Testis (tissue), 3 donors: ENCODE measurements around the gene ZFYVE28. TPM values are rescaled to one million over a fixed set of nuclear protein-coding genes. Genes with fewer than 3 reads are reported as not detected.

Source experiments
- DNase-seq: peaks from one replicate; pipeline ENCODE4 v3.0.0-alpha.2; 2019
- H3K27ac ChIP-seq, 2 donors: fragments of 200-600 bp; sonication (generic); one replicate each; pipeline ENCODE4 v1.5.1; 2019
- H3K27me3 ChIP-seq: fragments of 200-600 bp; sonication (generic); one replicate; pipeline ENCODE4 v1.5.1; 2019
- H3K36me3 ChIP-seq: fragments of 200-600 bp; sonication (generic); one replicate; pipeline ENCODE4 v1.5.1; 2017; ENCODE audit warnings: low read depth; ENCODE audit errors: missing control alignments
- H3K4me1 ChIP-seq: fragments of 200-600 bp; sonication (generic); one replicate; pipeline ENCODE4 v1.5.1; 2019
- H3K4me3 ChIP-seq, 2 donors: fragments of 200-600 bp; sonication (generic); one replicate each; pipeline ENCODE4 v1.5.1; 2017 to 2019
- H3K9me3 ChIP-seq: fragments of 200-600 bp; sonication (generic); one replicate; pipeline ENCODE4 v1.5.1; 2017
- POLR2A ChIP-seq: fragments of 450-650 bp; IDR thresholded peaks from one replicate; pipeline ENCODE4 v1.6.1; 2017; ENCODE audit warnings: antibody characterized with exemption, mild to moderate bottlenecking, moderate library complexity
- WGBS, 2 donors: methylation state at CpG; one replicate each; pipeline ENCODE4 v1.1.5; 2018; 5-methylcytosine and 5-hydroxymethylcytosine counted together
- intact Hi-C: fragments of 100-400 bp; cut with DNase I; formaldehyde crosslinking; loops from one replicate; pipeline ENCODE4 v1.15.1; 2023; ENCODE audit warnings: low total_unique reads
- polyA plus RNA-seq: library from polyadenylated mRNA; stranded (reverse); fragments of 350-450 nt; fragmentation: Illumina TruSeq; extraction: RNeasy Lipid Tissue Mini Kit (QIAGEN cat#74804); gene quantifications from one replicate; pipeline ENCODE4 v1.2.3, GENCODE V29; 2014; ENCODE audit warnings: low read depth, low replicate concordance; ENCODE audit not compliant: insufficient read depth
- total RNA-seq, 2 donors: library from RNA; depleted of rRNA; stranded (reverse); fragments of >200 nt; gene quantifications; one replicate each; pipeline ENCODE4 v1.2.3, GENCODE V29; 2016
- TF ChIP-seq, protein P1 (sequence below), 3 experiments: fragments of 450-650 bp in 2 of 3; fragments of 200-600 bp in 1 of 3; sonication (generic) in 1 of 3; IDR thresholded peaks; one replicate each; pipeline ENCODE4 v1.5.1; 2016 to 2019; ENCODE audit warnings: antibody characterized with exemption in 3 of 3, mild to moderate bottlenecking in 2 of 3, moderate library complexity in 1 of 3

The ZFYVE28 gene
- total and polyA plus RNA-seq, 3 donors from 2014 or later, result 14.7 to 55.3 (median 40.5) TPM

DNA sequence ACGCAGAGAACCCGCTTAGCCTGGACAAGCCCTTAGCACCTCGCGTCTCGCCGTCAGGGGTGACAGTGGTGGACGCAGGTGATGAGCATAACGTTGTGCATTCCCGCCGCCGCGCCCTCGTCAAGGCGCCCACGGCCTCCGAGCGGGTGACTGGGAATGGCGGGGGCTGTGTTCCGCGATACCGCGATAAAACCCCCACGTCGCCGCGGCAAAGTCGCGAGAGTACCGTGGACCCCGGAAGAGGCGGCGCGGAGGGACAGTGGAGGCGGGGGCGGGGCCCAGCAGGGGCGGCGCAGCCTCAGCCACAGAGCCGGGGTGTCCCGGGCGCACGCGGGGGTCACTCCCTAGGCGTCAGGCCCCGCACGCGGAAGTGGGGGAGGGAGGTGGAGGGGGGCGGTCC, 53.8 kb downstream of the ZFYVE28 start:
- TF ChIP-seq, protein P1, sequence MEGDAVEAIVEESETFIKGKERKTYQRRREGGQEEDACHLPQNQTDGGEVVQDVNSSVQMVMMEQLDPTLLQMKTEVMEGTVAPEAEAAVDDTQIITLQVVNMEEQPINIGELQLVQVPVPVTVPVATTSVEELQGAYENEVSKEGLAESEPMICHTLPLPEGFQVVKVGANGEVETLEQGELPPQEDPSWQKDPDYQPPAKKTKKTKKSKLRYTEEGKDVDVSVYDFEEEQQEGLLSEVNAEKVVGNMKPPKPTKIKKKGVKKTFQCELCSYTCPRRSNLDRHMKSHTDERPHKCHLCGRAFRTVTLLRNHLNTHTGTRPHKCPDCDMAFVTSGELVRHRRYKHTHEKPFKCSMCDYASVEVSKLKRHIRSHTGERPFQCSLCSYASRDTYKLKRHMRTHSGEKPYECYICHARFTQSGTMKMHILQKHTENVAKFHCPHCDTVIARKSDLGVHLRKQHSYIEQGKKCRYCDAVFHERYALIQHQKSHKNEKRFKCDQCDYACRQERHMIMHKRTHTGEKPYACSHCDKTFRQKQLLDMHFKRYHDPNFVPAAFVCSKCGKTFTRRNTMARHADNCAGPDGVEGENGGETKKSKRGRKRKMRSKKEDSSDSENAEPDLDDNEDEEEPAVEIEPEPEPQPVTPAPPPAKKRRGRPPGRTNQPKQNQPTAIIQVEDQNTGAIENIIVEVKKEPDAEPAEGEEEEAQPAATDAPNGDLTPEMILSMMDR (IDR thresholded peaks at IDR 0.05), result no peak
- no peak for TF ChIP-seq POLR2A
- intact Hi-C loops, result no loop called here
- Histone ChIP-seq H3K4me1 (peaks cover 62% of the 10 kb centered on the region), H3K27ac (peak overlapping the region; percentile 37 to 55), H3K4me3 (peak overlapping the region; percentile 51 to 60), H3K9me3 (no peaks in the 10 kb centered on the region), H3K27me3 (no peaks in the 10 kb centered on the region), H3K36me3 (no peaks in the 10 kb centered on the region)
- DNase-seq, result peak; percentile 49
- 26 to 40% methylated on average over 4 to 42 of the region's 47 CpGs for WGBS, 2 donors

DNA sequence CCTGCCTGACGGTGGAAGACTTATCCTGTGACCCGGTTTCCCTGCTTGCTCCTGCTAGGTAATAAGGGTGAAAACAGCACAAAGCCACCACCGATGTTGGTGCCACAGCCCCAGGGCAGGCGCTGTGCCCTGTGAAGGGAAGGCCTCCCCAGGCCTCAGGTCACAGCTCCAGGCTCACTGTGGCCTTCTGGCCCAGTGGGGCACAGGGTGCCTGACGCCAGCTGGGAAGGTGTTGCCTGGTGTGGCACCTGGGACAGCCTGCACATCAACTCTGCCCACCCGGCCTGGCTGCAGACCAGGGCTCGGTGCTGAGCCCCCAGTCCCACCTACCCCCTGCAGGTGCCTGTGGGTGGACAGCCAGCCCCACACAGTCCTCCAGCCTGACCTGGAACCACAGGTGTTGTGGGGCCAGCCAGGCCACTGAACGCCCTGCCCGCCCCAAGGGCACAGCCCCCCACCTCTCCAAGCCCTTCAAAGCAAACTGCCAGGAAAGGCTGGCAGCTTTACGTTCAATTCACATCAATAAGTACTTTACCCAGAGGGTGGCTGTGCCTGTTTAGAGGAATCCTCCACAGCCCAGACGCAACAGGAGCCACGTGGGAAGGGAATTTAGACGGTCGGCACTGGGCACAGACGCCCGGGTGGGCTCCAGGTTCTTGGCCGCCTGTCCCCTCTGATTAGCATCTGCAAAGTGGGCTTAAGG, 54.3 kb downstream of the ZFYVE28 start:
- TF ChIP-seq, protein P1 (IDR thresholded peaks at IDR 0.05), result no peak
- no peak for TF ChIP-seq POLR2A
- no peak for DNase-seq
- Histone ChIP-seq H3K4me3 (peak overlapping the region; percentile 51 to 60), H3K27ac (peak overlapping the region; percentile 37 to 55), H3K27me3 (no peaks in the 10 kb centered on the region), H3K4me1 (peaks cover 62% of the 10 kb centered on the region), H3K36me3 (no peaks in the 10 kb centered on the region), H3K9me3 (no peaks in the 10 kb centered on the region)
- intact Hi-C loops, result no loop called here
- WGBS, 2 donors, result 33 to 47% methylated on average over 3 to 16 of the region's 17 CpGs

DNA sequence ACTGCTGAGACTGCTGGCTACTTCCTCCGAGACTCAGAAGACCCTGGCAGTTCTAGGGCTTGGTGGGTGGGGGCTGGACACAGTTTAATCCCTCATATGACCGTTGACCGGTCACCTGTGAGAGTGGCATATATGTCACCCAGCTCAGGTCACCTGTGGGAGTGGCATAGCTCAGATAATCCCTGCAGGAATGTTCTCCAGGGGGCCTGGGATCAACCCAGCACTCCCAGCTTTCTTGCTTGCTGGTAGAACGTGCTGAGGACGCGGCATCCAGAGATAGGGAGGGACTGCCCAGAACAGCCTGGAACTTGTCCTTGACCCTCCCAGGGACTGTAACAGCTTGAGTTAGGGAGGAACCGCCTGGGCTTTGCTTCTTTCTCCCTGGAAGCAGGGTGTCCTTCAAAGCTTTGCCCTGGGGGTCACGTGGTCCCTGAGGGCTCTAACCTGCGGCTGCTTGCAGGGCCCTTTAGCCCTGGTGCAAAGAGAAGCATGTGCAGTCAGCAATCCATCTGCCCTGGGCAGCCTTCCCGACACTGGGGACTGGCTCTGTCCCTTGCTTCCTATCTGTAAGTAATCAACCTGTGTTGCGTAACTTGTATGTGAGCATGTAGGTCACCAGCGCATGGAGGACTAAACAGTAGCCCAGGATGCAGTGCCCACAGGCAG, 55.3 kb downstream of the ZFYVE28 start:
- H3K27me3 ChIP-seq, result no peaks in the 10 kb centered on the region

DNA sequence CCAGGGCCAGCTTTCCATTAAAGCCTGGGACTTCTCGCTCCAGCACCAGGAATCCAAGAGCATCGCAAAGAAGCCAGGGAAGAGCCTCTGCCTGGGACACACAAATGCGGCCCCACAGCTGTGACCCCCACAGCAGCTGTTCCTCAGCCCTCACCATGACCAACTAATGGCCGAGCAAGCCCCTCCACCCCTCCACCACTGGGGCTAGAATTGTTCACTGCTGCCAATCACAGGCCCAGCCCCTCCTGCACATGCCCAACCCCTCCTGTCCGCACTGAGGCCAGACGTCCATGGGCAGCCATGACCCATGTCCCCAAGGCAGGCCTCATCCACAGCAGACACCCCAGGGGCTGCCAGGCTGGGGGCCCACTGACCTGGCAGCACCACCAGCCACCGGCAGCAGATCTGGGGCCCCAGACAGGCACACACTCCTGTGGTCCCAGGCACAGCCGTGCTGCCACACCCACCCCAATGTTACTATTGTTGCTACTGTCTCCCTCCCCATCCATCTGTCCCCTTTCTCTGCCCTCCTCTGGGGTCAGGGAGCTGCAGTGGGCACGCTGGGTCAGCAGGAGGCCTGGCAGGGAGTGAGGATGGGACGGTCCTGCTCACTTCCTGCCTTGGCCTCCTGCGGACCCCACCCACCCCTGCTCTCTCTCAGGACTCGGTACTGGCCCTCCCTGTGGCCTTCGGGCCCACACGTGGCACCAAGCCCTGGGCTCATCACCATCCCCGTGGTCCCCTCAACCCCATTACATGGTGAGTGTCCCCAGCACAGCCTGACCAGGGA, 56.0 kb downstream of the ZFYVE28 start:
- no peak overlapping the region for H3K4me3 ChIP-seq
- no peaks in the 10 kb centered on the region for H3K27me3 ChIP-seq
- H3K9me3 ChIP-seq, result no peaks in the 10 kb centered on the region
- DNase-seq, result no peak
- H3K36me3 ChIP-seq, result no peaks in the 10 kb centered on the region
- peak overlapping the region; percentile 55 to 72 for H3K27ac ChIP-seq
- WGBS, 2 donors, result 65 to 75% methylated on average over 5 to 15 of the region's 15 CpGs
- intact Hi-C loops, result no loop called here
- TF ChIP-seq, protein P1 (IDR thresholded peaks at IDR 0.05), result no peak
- no peak for TF ChIP-seq POLR2A
- peaks cover 62% of the 10 kb centered on the region for H3K4me1 ChIP-seq

More for the DNA sequence above, 55.3 kb downstream of the ZFYVE28 start:
- peak; percentile 96 for DNase-seq
- no peaks in the 10 kb centered on the region for H3K36me3 ChIP-seq
- TF ChIP-seq POLR2A, result no peak
- TF ChIP-seq, protein P1 (IDR thresholded peaks at IDR 0.05), result no peak
- H3K9me3 ChIP-seq, result no peaks in the 10 kb centered on the region
- H3K4me1 ChIP-seq, result peaks cover 62% of the 10 kb centered on the region
- H3K27ac ChIP-seq, result peak overlapping the region; percentile 55 to 72
- H3K4me3 ChIP-seq, result no peak overlapping the region
- 29 to 54% methylated on average over 3 to 12 of the region's 12 CpGs for WGBS, 2 donors
- intact Hi-C loops, result no loop called here
